GDM1 (cell line): ENCODE data around the gene ZNF343.
"Not testable (repeated sequence)": the region's sequence is repeated elsewhere in the genome, so short reads cannot be mapped to it uniquely, and the experiment has no call there.

Experiments
- DNase-seq: peaks from one replicate; lab custom pipeline; 2025; lab: John Stamatoyannopoulos, UW

Gene ZNF343

DNA sequence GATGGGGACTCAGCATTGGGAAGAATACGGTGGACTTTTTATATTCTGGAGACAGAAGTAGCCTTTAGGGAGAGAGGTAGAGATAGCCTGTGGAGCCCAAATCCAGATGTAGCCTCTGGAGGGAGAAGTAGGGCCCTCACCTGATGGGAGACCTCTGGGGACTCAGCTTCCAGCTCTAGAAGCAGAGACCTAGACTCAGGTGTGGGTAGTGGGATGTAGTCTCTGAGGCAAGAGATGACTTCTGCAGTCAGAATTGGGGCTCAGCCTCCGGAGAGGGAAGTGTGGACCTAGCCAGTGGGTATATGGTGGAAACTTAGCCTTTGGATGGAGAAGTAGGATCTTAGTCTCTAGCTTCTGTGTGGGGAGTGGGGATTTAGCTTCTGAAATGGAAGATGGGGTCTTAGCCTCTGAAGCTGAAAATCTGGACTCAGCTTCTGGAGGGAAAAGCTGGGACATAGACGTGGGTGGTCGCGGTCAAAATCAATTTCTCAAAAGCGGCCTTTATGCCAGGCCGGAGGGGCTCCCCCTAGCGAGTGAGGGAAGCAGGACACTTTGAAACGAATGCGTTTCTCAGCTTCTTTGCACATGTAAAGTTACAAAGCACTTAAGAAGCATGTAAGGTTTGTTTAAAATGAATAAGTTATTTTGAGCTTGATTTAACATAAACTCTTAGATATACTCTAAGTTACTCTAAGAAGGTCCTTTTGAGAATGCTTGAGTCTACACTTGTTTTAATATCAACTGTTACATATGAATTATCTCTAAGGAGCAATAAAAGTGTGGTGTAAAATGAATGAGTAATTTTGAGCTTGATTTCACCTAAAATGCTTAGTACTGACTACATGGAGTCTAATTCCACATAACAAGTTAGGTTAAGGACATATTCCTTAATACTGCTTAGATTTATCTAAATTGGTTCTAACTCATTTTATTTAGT lies 12.9 kb upstream of the ZNF343 start:
- DNase-seq = no peak

- no peak for DNase-seq
These were observed 11.9 kb upstream of the ZNF343 start for GRCh38 chr20:2520617-2521016.

GRCh38 chr20:2519115-2519809 lies 10.5 kb upstream of the ZNF343 start:
- DNase-seq = no peak

DNA sequence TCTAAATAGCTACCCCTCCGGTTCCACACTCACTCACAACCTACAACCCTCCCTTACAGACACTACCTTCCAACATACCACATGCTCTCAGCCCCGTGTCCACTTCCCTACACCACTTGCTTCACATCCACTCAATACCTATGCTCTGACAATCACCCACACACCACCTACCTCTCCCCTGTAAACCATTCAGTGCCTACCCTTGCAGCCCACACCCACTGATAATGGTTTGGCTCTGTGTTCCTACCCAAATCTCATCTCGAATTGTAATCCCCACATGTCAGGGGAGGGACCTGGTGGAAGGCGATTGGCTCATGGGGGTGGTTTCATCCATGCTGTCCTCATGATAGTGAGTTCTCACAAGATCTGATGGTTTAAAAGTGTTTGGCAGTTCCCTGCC lies 9.8 kb upstream of the ZNF343 start:
- DNase-seq = no peak

GRCh38 chr20:2518096-2518495 lies 9.4 kb upstream of the ZNF343 start:
- no peak for DNase-seq

DNA sequence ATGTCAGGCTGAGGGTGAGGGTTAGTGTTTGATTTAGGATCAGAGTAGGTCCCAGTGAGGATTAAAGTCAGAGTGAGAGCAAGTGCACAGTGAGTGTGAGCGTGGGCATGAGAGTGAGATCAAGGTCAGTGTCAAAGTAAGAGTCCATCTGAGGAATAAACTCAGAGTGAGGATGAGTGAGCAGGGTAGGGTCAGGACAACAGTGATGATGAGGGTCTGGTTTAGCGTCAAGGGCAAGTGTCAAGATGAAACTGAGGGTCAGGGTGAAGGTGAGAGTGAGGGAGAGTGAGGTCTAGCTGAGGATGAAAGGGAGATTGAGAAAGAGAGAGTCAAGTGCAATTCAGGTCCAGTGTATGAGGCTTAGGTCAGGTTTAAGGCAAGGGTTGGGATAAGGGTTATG lies 7.7 kb upstream of the ZNF343 start:
- DNase-seq = no peak

- DNase-seq = no peak
These were observed 6.5 kb upstream of the ZNF343 start for GRCh38 chr20:2515203-2515602.

GRCh38 chr20:2509794-2510193 lies 1.1 kb upstream of the ZNF343 start:
- DNase-seq = no peak

GRCh38 chr20:2509468-2509781 lies 710 bp upstream of the ZNF343 start:
- DNase-seq = no peak

- DNase-seq = no peak
These were observed 662 bp downstream of the ZNF343 start for GRCh38 chr20:2507875-2508630.

DNA sequence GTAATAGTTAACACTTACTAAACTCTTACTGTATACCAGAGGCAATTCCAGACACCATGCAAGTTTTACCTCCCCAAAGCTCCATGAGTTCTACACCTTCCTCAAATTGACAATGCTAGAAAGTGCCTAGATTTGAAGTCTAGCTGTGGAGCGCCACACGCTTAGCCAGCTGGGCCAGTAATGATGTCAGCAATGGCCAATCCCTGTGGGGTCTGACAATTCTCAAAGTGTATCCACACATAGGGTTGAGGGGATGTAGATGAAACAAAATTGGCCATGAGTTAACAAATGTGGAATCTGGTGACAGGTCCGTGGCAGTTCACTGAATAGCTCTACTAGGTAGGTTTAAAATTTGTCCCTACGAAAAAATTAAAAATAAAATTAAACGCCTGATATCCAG lies 1.3 kb downstream of the ZNF343 start:
- no peak for DNase-seq

DNA sequence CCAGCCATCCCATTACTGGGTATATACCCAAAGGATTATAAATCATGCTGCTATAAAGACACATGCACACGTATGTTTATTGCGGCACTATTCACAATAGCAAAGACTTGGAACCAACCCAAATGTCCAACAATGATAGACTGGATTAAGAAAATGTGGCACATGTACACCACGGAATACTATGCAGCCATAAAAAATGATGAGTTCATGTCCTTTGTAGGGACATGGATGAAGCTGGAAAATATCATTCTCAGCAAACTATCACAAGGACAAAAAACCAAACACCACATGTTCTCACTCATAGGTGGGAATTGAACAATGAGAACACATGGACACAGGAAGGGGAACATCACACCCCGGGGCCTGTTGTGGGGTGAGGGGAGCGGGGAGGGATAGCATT lies 2.3 kb downstream of the ZNF343 start:
- not testable (repeated sequence) for DNase-seq

DNA sequence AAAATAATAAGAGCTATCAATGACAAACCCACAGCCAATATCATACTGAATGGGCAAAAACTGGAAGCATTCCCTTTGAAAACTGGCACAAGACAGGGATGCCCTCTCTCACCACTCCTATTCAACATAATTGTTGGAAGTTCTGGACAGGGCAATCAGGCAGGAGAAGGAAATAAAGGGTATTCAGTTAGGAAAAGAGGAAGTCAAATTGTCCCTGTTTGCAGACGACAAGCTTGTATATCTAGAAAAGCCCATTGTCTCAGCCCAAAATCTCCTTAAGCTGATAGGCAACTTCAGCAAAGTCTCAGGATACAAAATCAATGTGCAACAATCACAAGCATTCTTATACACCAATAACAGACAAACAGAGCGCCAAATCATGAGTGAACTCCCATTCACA lies 3.9 kb downstream of the ZNF343 start:
- DNase-seq = not testable (repeated sequence)

DNA sequence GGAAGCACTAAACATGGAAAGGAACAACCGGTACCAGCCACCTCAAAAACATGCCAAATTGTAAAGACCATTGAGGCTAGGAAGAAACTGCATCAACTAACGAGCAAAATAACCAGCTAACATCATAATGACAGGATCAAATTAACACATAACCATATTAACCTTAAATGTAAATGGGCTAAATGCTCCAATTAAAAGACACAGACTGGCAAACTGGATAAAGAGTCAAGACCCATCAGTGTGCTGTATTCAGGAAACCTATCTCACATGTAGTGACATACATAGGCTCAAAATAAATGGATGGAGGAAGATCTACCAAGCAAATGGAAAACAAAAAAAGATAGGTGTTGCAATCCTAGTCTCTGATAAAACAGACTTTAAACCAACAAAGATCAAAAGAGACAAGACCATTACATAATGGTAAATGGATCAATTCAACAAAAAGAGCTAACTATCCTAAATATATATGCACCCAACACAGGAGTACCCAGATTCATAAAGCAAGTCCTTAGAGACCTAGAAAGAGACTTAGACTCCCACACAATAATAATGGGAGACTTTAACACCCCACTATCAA lies 5.8 kb downstream of the ZNF343 start:
- DNase-seq = not testable (repeated sequence)

DNA sequence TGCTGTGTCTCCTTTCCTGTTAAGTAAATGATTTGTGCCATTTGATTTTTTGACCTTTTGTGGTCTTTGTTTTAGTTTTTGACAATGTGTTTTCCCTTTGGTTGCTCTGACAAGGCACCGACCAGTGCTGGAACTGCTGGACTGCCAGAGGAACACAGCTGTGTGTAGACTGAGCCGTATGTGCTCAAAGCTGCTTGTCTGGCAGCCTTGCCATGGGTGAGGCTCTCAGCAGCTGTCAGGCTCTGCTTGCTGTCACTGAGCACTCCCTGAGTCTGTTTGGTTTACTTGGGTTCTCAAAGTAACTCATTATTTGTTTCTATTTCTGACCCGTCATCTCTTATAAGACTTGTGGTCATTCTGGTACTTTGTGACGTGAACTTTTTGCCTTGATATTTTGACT lies 23.1 kb downstream of the ZNF343 start:
- DNase-seq = no peak

- no peak for DNase-seq
These were observed 23.6 kb downstream of the ZNF343 start for GRCh38 chr20:2485080-2485479.

DNA sequence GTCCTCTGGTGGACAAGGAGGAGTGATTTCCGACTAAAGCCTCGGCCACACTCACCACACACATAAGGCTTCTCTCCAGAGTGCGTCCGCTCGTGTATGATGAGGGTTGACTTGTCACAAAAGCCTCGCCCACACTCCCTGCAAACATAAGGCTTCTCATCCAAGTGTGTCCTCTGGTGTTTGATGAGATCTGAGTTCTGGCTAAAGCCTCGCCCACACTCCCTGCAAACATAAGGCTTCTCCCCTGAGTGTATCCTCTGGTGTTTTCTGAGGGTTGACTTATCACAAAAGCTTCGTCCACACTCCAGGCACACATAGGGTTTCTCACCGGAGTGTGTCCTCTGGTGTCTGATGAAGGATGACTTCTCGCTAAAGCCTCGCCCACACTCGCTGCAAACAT lies 25.2 kb downstream of the ZNF343 start:
- DNase-seq = no peak

DNA sequence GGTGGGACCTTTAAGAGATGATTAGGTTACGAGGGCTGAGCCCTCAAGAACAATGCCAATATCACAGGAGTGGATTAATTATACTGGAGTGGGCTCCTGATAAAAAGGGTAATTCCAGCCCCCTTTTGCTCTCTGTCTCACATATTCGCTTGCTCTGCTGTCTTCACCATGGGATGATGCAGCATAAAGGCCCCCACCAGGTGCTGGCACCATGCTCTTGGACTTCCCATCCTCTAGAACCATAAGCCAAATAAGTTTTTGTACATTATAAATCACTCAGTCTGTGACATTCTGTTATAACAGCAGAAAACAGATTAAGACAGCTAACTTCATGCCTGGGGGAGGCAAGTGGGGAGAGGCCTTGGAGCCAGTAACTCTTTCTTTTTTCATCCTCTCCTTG lies 28.3 kb downstream of the ZNF343 start:
- no peak for DNase-seq

- no peak for DNase-seq
These were observed 31.7 kb downstream of the ZNF343 start for GRCh38 chr20:2476742-2477615.

- DNase-seq = no peak
These were observed 32.6 kb downstream of the ZNF343 start for GRCh38 chr20:2475850-2476741.
